BE2C (cell line): ENCODE measurements around the gene SPATA6L.
A peak's percentile ranks its signal among the peaks of the same experiment; 100 is the strongest.
"Not testable (repeated sequence)": the region's sequence is repeated elsewhere in the genome, so short reads cannot be mapped to it uniquely, and the experiment has no call there.

Source experiments
- DNase-seq: peaks from one replicate; pipeline ENCODE4 v3.0.0-alpha.2; 2020
- H3K27me3 ChIP-seq: fragments of 250-450 bp; sonication (Bioruptor Pico); 2 replicates; pipeline ENCODE4 v1.5.1; 2020; ENCODE audit warnings: mild to moderate bottlenecking
- H3K36me3 ChIP-seq: fragments of 250-450 bp; sonication (Bioruptor Pico); 2 replicates; pipeline ENCODE4 v1.5.1; 2020; ENCODE audit warnings: mild to moderate bottlenecking
- H3K4me1 ChIP-seq: fragments of 250-450 bp; sonication (Bioruptor Pico); 2 replicates; pipeline ENCODE4 v1.5.1; 2020
- H3K4me3 ChIP-seq: 2 replicates; pipeline ENCODE4 v1.5.1; 2011; ENCODE audit warnings: low read depth, low read length
- H3K9me3 ChIP-seq: fragments of 250-450 bp; sonication (Bioruptor Pico); 2 replicates; pipeline ENCODE4 v1.5.1; 2020
- CTCF ChIP-seq: IDR thresholded peaks from 2 replicates; pipeline ENCODE4 v1.5.1; 2012; ENCODE audit warnings: mild to moderate bottlenecking, low read depth, low read length

The SPATA6L gene

GRCh38 chr9:4614627-4615026, 51.7 kb downstream of the SPATA6L start:
- no peaks in the 10 kb centered on the region for H3K4me1 ChIP-seq
- no peak overlapping the region for H3K4me3 ChIP-seq
- TF ChIP-seq CTCF: no peak
- H3K36me3 ChIP-seq: no peaks in the 10 kb centered on the region
- DNase-seq: no peak
- no peaks in the 10 kb centered on the region for H3K27me3 ChIP-seq
- H3K9me3 ChIP-seq: no peaks in the 10 kb centered on the region

- H3K4me3 ChIP-seq, H3K27me3 ChIP-seq, H3K9me3 ChIP-seq, H3K4me1 ChIP-seq, H3K36me3 ChIP-seq, DNase-seq: not testable (repeated sequence)
Observed at GRCh38 chr9:4606033-4606432, 60.2 kb downstream of the SPATA6L start.

GRCh38 chr9:4604678-4605095, 61.6 kb downstream of the SPATA6L start:
- Histone ChIP-seq H3K27me3 (no peaks in the 10 kb centered on the region), H3K4me1 (no peaks in the 10 kb centered on the region), H3K9me3 (no peaks in the 10 kb centered on the region), H3K4me3 (no peak overlapping the region), H3K36me3 (no peaks in the 10 kb centered on the region)
- peak; percentile 66 for TF ChIP-seq CTCF
- DNase-seq: peak; percentile 69

- no peaks in the 10 kb centered on the region for H3K27me3 ChIP-seq
- no peaks in the 10 kb centered on the region for H3K9me3 ChIP-seq
- no peak for TF ChIP-seq CTCF
- H3K4me3 ChIP-seq: no peak overlapping the region
- H3K4me1 ChIP-seq: no peaks in the 10 kb centered on the region
- no peak for DNase-seq
- no peaks in the 10 kb centered on the region for H3K36me3 ChIP-seq
Observed at GRCh38 chr9:4603830-4604229, 62.5 kb downstream of the SPATA6L start.

GRCh38 chr9:4600368-4600767, 65.9 kb downstream of the SPATA6L start:
- Histone ChIP-seq H3K4me3 (no peak overlapping the region), H3K27me3 (no peaks in the 10 kb centered on the region), H3K36me3 (no peaks in the 10 kb centered on the region), H3K9me3 (no peaks in the 10 kb centered on the region), H3K4me1 (no peaks in the 10 kb centered on the region)
- DNase-seq: no peak
- TF ChIP-seq CTCF: no peak

GRCh38 chr9:4596165-4596922, 69.9 kb downstream of the SPATA6L start:
- Histone ChIP-seq H3K4me3 (no peak overlapping the region), H3K4me1 (no peaks in the 10 kb centered on the region), H3K9me3 (no peaks in the 10 kb centered on the region), H3K27me3 (no peaks in the 10 kb centered on the region; the same call in 1 of the 2 replicates), H3K36me3 (no peaks in the 10 kb centered on the region)
- no peak for TF ChIP-seq CTCF
- DNase-seq: no peak
